Subcutaneous adipose tissue (tissue), 4 donors: ENCODE data around the gene SPINT1. TPM values are rescaled to one million over a fixed set of nuclear protein-coding genes. Genes with fewer than 3 reads are reported as not detected.

Experiments
- small RNA-seq: library from RNA; depleted of rRNA; stranded (forward); fragments of <200 nt; gene quantifications from one replicate; pipeline ENCODE3, GENCODE V24; 2016
- total RNA-seq, 4 donors: library from RNA; depleted of rRNA; stranded (reverse); fragments of >200 nt; gene quantifications; one replicate each; pipeline ENCODE4 v1.1.0, GENCODE V29; 2016
- TF ChIP-seq, protein P1 (sequence below): fragments of 450-650 bp; IDR thresholded peaks from one replicate; pipeline ENCODE4 v1.5.1; 2016; ENCODE audit warnings: low read depth, mild to moderate bottlenecking, control low read depth, antibody characterized with exemption, moderate library complexity

Gene SPINT1
- total RNA-seq, 4 donors from 2014 or later = 2.3 to 13.1 (median 4.0) TPM; not detected in 1

DNA sequence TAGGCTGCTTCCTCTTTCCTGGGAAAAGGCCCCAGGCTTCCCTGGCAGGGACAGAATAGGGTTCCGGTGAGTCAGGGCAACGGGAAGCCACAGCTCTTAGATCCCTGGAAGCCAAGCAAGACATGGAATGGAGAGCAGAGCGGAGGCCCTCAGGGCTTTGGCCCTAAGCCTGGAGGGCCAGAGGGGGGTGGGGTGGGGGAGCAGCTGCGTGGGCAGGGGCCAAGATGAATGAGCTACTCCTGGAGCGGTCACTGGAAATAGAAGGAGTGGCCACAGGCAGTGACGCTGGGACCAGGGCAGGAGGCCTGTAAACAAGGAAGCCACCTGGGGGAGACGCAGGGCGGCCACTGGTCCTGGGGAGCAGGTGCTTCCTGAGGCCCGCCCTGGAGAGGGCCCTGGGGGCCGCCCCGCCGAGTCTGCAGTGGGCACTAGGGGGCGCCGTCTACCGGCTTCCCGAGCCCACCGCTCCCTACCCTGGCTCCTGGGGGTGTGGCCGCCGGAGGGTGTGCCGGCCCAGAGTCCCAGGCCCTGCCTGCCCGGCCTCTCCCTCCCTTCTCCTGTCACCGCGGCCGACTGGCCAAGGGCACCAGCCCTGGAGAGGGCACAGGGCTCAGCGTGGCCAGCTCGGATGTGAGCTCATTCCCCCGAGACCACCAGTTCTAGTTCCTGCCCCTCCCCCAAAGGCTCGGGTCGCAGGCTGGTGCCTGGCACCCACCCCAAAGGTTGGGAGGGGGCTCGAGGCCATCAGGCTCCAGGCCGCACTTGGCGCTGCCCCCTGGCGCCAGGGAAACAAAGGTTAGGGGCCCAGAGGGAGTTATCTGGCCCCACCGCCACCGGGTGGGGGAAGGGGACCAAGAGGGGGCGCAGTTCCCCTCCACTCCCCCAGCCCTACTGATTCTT is 62.5 kb downstream of the SPINT1 start:
- TF ChIP-seq, protein P1, sequence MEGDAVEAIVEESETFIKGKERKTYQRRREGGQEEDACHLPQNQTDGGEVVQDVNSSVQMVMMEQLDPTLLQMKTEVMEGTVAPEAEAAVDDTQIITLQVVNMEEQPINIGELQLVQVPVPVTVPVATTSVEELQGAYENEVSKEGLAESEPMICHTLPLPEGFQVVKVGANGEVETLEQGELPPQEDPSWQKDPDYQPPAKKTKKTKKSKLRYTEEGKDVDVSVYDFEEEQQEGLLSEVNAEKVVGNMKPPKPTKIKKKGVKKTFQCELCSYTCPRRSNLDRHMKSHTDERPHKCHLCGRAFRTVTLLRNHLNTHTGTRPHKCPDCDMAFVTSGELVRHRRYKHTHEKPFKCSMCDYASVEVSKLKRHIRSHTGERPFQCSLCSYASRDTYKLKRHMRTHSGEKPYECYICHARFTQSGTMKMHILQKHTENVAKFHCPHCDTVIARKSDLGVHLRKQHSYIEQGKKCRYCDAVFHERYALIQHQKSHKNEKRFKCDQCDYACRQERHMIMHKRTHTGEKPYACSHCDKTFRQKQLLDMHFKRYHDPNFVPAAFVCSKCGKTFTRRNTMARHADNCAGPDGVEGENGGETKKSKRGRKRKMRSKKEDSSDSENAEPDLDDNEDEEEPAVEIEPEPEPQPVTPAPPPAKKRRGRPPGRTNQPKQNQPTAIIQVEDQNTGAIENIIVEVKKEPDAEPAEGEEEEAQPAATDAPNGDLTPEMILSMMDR = no peak

DNA sequence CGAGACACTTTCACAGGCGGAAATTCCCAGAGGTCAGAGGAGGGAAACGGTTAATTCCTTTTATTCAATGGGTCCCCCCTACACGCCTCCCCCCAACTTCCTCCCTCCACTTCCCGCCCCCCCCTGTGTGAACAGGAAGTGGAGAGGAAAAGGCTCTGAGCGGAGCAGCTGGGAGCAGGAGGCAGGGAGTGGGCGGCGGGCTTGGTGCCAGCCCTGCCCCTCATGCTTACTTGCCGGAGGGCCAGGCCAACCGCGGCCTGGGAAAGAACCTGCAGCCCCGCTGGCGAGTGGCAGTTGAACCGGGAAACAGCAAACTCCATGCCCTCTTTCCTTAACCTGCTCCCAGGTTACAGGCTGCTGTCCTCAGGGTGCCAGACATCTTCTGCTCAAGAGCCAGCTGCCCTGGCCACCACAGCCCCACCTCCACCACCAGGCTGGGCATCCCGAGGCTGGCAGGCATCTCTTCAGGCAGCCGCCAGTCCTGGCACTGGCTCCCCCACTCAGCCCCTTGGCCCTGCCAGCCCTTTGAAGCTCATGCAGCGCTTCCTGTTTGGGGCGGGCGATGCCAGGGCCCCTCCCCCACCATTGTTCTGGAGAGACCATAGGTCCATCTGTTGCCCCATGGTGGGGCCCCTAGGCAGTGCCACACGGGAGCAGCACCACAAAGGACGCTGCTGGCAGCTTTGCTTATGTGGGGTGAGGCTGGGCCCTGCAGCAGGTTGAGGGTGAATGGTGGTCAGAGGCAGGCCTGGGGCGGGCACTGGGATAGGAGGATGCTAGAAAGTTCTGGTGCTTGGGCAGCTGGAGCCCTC is 63.3 kb downstream of the SPINT1 start:
- TF ChIP-seq, protein P1 = no peak

Small RNA genes within 50 kb of the gene (small RNA-seq; reads per million reads assigned to genes)
- gene AC025166.1 = not detected

Other genes starting within 250 kb of the SPINT1 start
- gene KNL1, start 249.8 kb upstream of the SPINT1 start, total RNA-seq = 1 to 10 TPM in 2 of 4 donors, under 1 TPM in 2; 0.19 to 3.7 (median 1.2) TPM
- gene RAD51, start 148.9 kb upstream of the SPINT1 start, total RNA-seq = 1 to 10 TPM in 2 of 4 donors, under 1 TPM in 1, not detected in 1; 0.88 to 5.8 (median 3.1) TPM
- 10 to 100 TPM; 26.3 to 71.4 (median 35.6) TPM for gene RMDN3, start 88.8 kb upstream of the SPINT1 start, total RNA-seq
- 100 to 1,000 TPM in 3 of 4 donors, 10 to 100 TPM in 1; 60.0 to 135 (median 117) TPM for gene GCHFR, start 80.0 kb upstream of the SPINT1 start, total RNA-seq
- gene C15orf62, start 74.1 kb upstream of the SPINT1 start, total RNA-seq = under 1 TPM in 2 of 4 donors, not detected in 2; 0.66 to 0.85 TPM
- 10 to 100 TPM; 16.1 to 25.5 (median 19.3) TPM for gene ZFYVE19, start 37.0 kb upstream of the SPINT1 start, total RNA-seq
- 10 to 100 TPM; 12.1 to 33.9 (median 18.3) TPM for gene DNAJC17, start 36.6 kb upstream of the SPINT1 start, total RNA-seq
- gene PPP1R14D, start 15.3 kb upstream of the SPINT1 start, total RNA-seq = not detected
- gene RHOV, start 30.2 kb downstream of the SPINT1 start, total RNA-seq = not detected
- gene VPS18, start 50.4 kb downstream of the SPINT1 start, total RNA-seq = 10 to 100 TPM; 10.9 to 20.9 (median 19.6) TPM
- gene DLL4, start 85.3 kb downstream of the SPINT1 start, total RNA-seq = 10 to 100 TPM in 2 of 4 donors, 1 to 10 TPM in 2; 2.9 to 36.2 (median 9.8) TPM
- gene CHAC1, start 109.4 kb downstream of the SPINT1 start, total RNA-seq = 1 to 10 TPM in 2 of 4 donors, under 1 TPM in 1, not detected in 1; 0.66 to 1.6 (median 1.2) TPM